ENCODE data around the gene TWF1.

TWF1 gene

DNA sequence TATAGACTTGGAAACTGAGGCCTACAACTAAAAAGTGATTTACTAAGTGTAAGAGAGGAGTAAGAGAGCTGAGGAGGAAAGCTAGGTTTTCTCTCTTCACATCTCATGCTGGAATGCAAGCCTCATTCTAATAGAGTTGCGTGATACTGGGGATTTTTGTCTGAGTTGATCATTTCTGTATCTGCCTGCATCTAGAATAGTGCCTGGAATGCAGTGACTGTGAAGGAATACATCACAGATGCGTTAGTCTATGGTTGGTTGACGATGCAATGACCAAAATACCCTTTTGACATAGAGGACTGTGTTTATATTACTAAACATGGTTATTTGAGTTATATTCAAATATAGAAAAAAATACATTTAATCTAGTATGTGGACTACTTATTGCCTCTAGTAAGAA is 20.6 kb upstream of the TWF1 start:
- DNase-seq (ENCODE audit: low read depth) = no peak
- H3K4me3 ChIP-seq (ENCODE audit: low read depth, low read length) = no peak overlapping the region
- in situ Hi-C loops (cut with HindIII; ENCODE audit: low sequenced_read_pairs) = no loop called here
- TF ChIP-seq, protein P1, sequence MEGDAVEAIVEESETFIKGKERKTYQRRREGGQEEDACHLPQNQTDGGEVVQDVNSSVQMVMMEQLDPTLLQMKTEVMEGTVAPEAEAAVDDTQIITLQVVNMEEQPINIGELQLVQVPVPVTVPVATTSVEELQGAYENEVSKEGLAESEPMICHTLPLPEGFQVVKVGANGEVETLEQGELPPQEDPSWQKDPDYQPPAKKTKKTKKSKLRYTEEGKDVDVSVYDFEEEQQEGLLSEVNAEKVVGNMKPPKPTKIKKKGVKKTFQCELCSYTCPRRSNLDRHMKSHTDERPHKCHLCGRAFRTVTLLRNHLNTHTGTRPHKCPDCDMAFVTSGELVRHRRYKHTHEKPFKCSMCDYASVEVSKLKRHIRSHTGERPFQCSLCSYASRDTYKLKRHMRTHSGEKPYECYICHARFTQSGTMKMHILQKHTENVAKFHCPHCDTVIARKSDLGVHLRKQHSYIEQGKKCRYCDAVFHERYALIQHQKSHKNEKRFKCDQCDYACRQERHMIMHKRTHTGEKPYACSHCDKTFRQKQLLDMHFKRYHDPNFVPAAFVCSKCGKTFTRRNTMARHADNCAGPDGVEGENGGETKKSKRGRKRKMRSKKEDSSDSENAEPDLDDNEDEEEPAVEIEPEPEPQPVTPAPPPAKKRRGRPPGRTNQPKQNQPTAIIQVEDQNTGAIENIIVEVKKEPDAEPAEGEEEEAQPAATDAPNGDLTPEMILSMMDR (IDR thresholded peaks at IDR 0.05; ENCODE audit: low read depth, low read length, missing control alignments) = no peak

DNA sequence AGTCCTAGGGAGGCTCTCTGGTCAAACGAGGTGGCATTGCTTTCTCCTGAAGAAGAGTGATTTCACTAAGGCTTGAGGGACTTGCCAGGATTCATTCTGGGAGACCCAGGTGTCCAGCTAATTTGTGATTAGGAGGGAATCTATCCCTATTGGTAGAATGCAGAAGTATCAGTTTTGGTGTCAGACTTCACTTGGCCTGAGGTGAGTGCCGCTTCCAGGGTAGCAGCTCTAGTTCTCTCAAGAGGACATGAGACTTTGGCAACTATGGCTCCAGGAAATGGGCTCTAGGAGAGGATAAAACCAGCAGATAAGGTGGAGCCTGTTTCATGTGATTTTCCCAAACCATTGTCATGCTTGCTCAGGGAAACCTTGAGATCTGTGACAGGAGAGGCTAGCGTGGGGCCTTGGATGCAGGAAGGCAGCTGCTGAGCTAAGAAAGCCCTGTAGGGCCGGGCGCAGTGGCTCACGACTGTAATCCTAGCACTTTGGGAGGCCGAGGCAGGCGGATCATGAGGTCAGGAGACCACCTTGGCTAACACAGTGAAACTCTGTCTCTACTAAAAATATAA is 18.2 kb upstream of the TWF1 start:
- in situ Hi-C loops (cut with HindIII; ENCODE audit: low sequenced_read_pairs) = no loop called here
- no peak for DNase-seq (ENCODE audit: low read depth)
- H3K4me3 ChIP-seq (ENCODE audit: low read depth, low read length) = no peak overlapping the region
- TF ChIP-seq, protein P1 (IDR thresholded peaks at IDR 0.05; ENCODE audit: low read depth, low read length, missing control alignments) = no peak

DNA sequence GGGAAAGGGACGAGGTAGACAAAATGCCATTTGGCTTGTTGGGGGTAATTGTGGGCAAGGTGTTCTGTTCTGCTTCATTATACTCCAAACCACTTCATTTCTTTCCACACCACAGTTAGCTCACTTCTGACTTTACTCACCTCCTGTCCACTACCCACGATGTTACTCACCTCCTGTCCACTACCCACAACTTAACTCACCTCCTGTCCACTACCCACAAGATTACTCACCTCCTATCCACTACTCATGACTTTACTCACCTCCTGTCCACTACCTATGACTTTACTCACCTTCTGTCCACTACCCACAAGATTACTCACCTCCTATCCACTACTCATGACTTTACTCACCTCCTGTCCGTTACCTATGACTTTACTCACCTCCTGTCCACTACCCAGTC is 10.1 kb upstream of the TWF1 start:
- TF ChIP-seq, protein P1 (IDR thresholded peaks at IDR 0.05; ENCODE audit: low read depth, low read length, missing control alignments) = no peak
- no peak overlapping the region for H3K4me3 ChIP-seq (ENCODE audit: low read depth, low read length)
- in situ Hi-C loops (cut with HindIII; ENCODE audit: low sequenced_read_pairs) = no loop called here
- DNase-seq (ENCODE audit: low read depth) = no peak

DNA sequence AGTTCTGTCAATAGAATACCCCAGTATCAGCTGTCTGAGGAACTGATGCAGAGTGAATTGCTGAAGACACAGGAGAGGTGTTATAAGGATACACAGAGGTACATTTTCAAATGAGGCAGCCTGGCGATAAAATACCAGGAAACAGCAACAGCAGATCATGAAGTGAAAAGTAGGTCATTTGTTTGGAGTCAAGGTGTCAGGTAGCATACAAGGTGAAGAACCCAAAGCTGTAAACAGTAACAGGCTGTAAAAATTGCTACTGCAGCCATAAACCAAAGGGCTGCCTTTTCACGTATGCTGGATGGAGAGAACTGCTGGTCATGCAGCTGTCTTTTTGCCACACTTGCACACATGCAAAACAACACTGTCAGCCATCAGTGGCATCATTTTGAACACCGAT is 9.3 kb upstream of the TWF1 start:
- TF ChIP-seq, protein P1 (IDR thresholded peaks at IDR 0.05; ENCODE audit: low read depth, low read length, missing control alignments) = no peak
- no peak overlapping the region for H3K4me3 ChIP-seq (ENCODE audit: low read depth, low read length)
- no peak for DNase-seq (ENCODE audit: low read depth)
- in situ Hi-C loops (cut with HindIII; ENCODE audit: low sequenced_read_pairs) = no loop called here

DNA sequence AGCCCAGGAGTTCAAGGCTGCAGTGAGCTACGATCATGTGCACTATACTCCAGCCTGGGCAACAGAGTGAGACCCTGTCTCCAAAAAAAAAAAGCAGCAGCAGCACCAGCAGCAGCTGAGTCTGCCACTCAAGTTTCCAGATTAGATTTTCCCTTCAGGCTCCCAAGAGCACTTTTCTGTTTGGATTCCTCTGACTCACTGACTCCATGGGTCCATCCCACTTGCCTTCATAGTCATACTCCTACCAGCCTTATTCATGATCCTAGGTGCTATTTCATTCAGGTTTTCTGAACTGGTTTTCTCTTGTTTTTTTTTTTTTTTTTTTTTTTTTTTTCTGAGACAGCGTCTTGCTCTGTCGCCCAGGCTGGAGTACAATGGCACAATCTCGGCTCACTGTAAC is 6.8 kb upstream of the TWF1 start:
- no peak overlapping the region for H3K4me3 ChIP-seq (ENCODE audit: low read depth, low read length)
- DNase-seq (ENCODE audit: low read depth) = no peak
- TF ChIP-seq, protein P1 (IDR thresholded peaks at IDR 0.05; ENCODE audit: low read depth, low read length, missing control alignments) = no peak
- in situ Hi-C loops (cut with HindIII; ENCODE audit: low sequenced_read_pairs) = no loop called here

DNA sequence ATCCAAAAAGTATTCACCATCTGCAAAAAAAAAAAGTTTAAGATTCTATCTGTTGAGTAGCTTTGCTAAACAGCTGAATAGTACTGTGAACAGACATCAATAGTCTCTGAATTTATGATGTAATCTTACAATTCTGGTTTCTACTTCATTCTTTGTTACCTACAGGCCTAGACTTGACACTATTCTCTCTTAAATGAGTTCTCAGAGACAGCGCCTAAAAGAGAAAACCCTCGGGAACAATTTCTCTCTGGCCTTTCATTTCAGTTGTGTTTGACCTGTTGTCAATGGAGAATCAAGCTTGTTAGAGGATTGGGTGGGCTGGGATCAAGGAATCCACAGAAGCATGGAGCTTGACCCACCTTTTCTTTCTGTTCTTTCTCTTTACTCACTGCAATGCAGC is 5.9 kb upstream of the TWF1 start:
- in situ Hi-C loops (cut with HindIII; ENCODE audit: low sequenced_read_pairs) = no loop called here
- TF ChIP-seq, protein P1 (IDR thresholded peaks at IDR 0.05; ENCODE audit: low read depth, low read length, missing control alignments) = no peak
- no peak for DNase-seq (ENCODE audit: low read depth)
- no peak overlapping the region for H3K4me3 ChIP-seq (ENCODE audit: low read depth, low read length)

DNA sequence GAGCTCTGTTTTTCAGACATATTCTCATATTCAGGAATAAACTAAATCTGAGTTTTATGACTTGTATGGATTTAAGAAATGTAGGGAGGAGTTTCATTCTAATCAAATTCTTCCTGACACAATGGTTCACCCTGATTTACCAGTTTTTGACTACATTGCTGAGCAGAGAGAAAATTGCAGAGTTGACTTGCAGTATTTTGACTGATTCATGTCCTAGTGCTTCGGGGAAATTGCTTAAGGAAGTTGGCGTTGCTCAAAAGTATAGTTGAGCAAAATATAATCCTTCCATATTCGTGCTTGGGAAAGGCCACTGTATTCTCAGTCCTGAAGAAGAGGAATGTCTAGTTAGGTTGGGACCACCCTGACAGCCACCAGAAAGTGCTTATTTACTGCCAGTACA is 1.3 kb upstream of the TWF1 start:
- in situ Hi-C loops (cut with HindIII; ENCODE audit: low sequenced_read_pairs) = no loop called here
- TF ChIP-seq, protein P1 (IDR thresholded peaks at IDR 0.05; ENCODE audit: low read depth, low read length, missing control alignments) = no peak
- DNase-seq (ENCODE audit: low read depth) = no peak
- no peak overlapping the region for H3K4me3 ChIP-seq (ENCODE audit: low read depth, low read length)
